IMR-90 (cell line): ENCODE measurements around the gene ZBTB39. TPM values are rescaled to one million over a fixed set of nuclear protein-coding genes. Genes with fewer than 3 reads are reported as not detected.

Experiments
- ATAC-seq: fragments of 200-7000 bp; cut with Tn5 transposase; 2 replicates; pipeline ENCODE4 v1.9.1; 2020; ENCODE audit warnings: low read depth, mild to moderate bottlenecking, moderate library complexity
- BruUV-seq: library from RNA; stranded (reverse); fragments of 400-500 nt; replicated peaks from 2 replicates; lab custom pipeline; 2021; lab: Mats Ljungman, UMichigan
- CTCF ChIA-PET: fragments of 300-600 bp; formaldehyde crosslinking; extraction: SDS; loops from one replicate; lab custom pipeline; 2021; ENCODE audit warnings: antibody characterized with exemption; lab: Yijun Ruan, JAX
- POLR2A ChIA-PET: fragments of 300-600 bp; sonication (Branson Sonifier 250); formaldehyde crosslinking; loops from one replicate; lab custom pipeline; 2022; ENCODE audit warnings: antibody characterized with exemption; ENCODE audit not compliant: unreplicated experiment; lab: Charles Lee
- DNase-seq: peaks from one replicate; pipeline ENCODE4 v3.0.0; 2013
- H2AFZ ChIP-seq: replicated peaks from 2 replicates; pipeline ENCODE3; 2013; ENCODE audit warnings: low read length, mild to moderate bottlenecking; ENCODE audit not compliant: poor library complexity
- H2AK5ac ChIP-seq: 2 replicates; pipeline ENCODE4 v1.6.1; 2013; ENCODE audit warnings: low read depth, low read length, inconsistent platforms
- H2AK9ac ChIP-seq: replicated peaks from 2 replicates; pipeline ENCODE3; 2013; ENCODE audit warnings: mild to moderate bottlenecking, low read depth, low read length, moderate library complexity; ENCODE audit not compliant: poor library complexity
- H2BK120ac ChIP-seq: 2 replicates; pipeline ENCODE4 v1.6.1; 2013; ENCODE audit warnings: low read depth, low read length, inconsistent platforms
- H2BK15ac ChIP-seq: 3 replicates; pipeline ENCODE4 v1.6.1; 2013; ENCODE audit warnings: low read depth, low read length, inconsistent platforms
- H2BK20ac ChIP-seq: 2 replicates; pipeline ENCODE4 v1.6.1; 2013; ENCODE audit warnings: low read depth, mild to moderate bottlenecking, inconsistent platforms, low read length, moderate library complexity
- H2BK5ac ChIP-seq: 2 replicates; pipeline ENCODE4 v1.6.1; 2013; ENCODE audit warnings: mild to moderate bottlenecking, low read depth, low read length, inconsistent platforms; ENCODE audit not compliant: poor library complexity, severe bottlenecking
- H3K14ac ChIP-seq: replicated peaks from 2 replicates; pipeline ENCODE4 v1.6.1; 2013; ENCODE audit warnings: low read depth, low read length, inconsistent platforms
- H3K18ac ChIP-seq: 2 replicates; pipeline ENCODE4 v1.6.1; 2013; ENCODE audit warnings: low read depth, low read length, control low read depth
- H3K23ac ChIP-seq: 2 replicates; pipeline ENCODE4 v1.6.1; 2013; ENCODE audit warnings: low read depth, low read length, inconsistent platforms
- H3K27ac ChIP-seq: 2 replicates; pipeline ENCODE4 v1.5.1; 2013; ENCODE audit warnings: mild to moderate bottlenecking, control low read depth, low read length; ENCODE audit not compliant: insufficient read depth
- H3K27me3 ChIP-seq: 2 replicates; pipeline ENCODE4 v1.6.1; 2013; ENCODE audit warnings: low read length; ENCODE audit not compliant: control insufficient read depth, insufficient read depth
- H3K36me3 ChIP-seq: 2 replicates; pipeline ENCODE4 v1.6.1; 2013; ENCODE audit warnings: low read length, mixed read lengths; ENCODE audit not compliant: control insufficient read depth, insufficient read depth
- H3K4ac ChIP-seq: 2 replicates; pipeline ENCODE4 v1.6.1; 2013; ENCODE audit warnings: low read depth, low read length, inconsistent platforms
- H3K4me1 ChIP-seq: 2 replicates; pipeline ENCODE4 v1.6.1; 2013; ENCODE audit warnings: low read length, mixed read lengths; ENCODE audit not compliant: control insufficient read depth, insufficient read depth
- H3K4me2 ChIP-seq: 2 replicates; pipeline ENCODE4 v1.6.1; 2013; ENCODE audit warnings: low read depth, mild to moderate bottlenecking, control low read depth, low read length, moderate library complexity
- H3K4me3 ChIP-seq: 2 replicates; pipeline ENCODE4 v1.5.1; 2013; ENCODE audit warnings: low read depth, mild to moderate bottlenecking, control low read depth, low read length, moderate library complexity; ENCODE audit not compliant: insufficient read depth
- H3K56ac ChIP-seq: 2 replicates; pipeline ENCODE4 v1.6.1; 2013; ENCODE audit warnings: low read length, inconsistent platforms; ENCODE audit not compliant: insufficient read depth; ENCODE audit errors: extremely low read depth
- H3K79me1 ChIP-seq, 2 experiments: 2 replicates each; pipeline ENCODE4 v1.6.1; 2013; ENCODE audit warnings: low read length in 2 of 2, inconsistent platforms in 1 of 2, low read depth in 1 of 2
- H3K9ac ChIP-seq: 2 replicates; pipeline ENCODE4 v1.6.1; 2013; ENCODE audit warnings: low read depth, low read length, control low read depth
- H3K9me1 ChIP-seq: 2 replicates; pipeline ENCODE4 v1.6.1; 2013; ENCODE audit warnings: low read length, inconsistent platforms; ENCODE audit not compliant: insufficient read depth
- H3K9me3 ChIP-seq: 2 replicates; pipeline ENCODE4 v1.6.1; 2013; ENCODE audit warnings: low read length; ENCODE audit not compliant: control insufficient read depth, insufficient read depth
- H4K20me1 ChIP-seq: 2 replicates; pipeline ENCODE4 v1.6.1; 2013; ENCODE audit warnings: low read length, inconsistent platforms; ENCODE audit not compliant: insufficient read depth
- H4K5ac ChIP-seq: 2 replicates; pipeline ENCODE4 v1.6.1; 2013; ENCODE audit warnings: mild to moderate bottlenecking, low read depth, low read length, control low read depth
- H4K8ac ChIP-seq, 2 experiments: 2 replicates each; pipeline ENCODE4 v1.6.1; 2013; ENCODE audit warnings: low read depth in 2 of 2, low read length in 2 of 2, control low read depth in 1 of 2, inconsistent platforms in 1 of 2
- H4K91ac ChIP-seq: 2 replicates; pipeline ENCODE4 v1.6.1; 2013; ENCODE audit warnings: low read depth, low read length, inconsistent platforms; ENCODE audit not compliant: insufficient read depth
- CEBPB ChIP-seq: IDR thresholded peaks from 2 replicates; pipeline ENCODE4 v1.6.1; 2012; ENCODE audit warnings: low read depth, low read length, improper control_type of control experiment
- CHD1 ChIP-seq: IDR thresholded peaks from 2 replicates; pipeline ENCODE4 v1.6.1; 2012; ENCODE audit warnings: low read depth, low read length, improper control_type of control experiment
- MXI1 ChIP-seq: IDR thresholded peaks from 2 replicates; pipeline ENCODE4 v1.6.1; 2012; ENCODE audit warnings: low read depth, mild to moderate bottlenecking, low read length, moderate library complexity, borderline replicate concordance
- RFX5 ChIP-seq: IDR thresholded peaks from 2 replicates; pipeline ENCODE4 v1.8.0; 2012; ENCODE audit warnings: low read depth, mild to moderate bottlenecking, low read length, moderate library complexity
- SMC3 ChIP-seq: fragments of 150-350 bp; IDR thresholded peaks from 2 replicates; pipeline ENCODE4 v1.6.1; 2016; ENCODE audit warnings: low read depth, mild to moderate bottlenecking, antibody characterized with exemption, low read length, moderate library complexity
- USF2 ChIP-seq: fragments of 150-350 bp; IDR thresholded peaks from 2 replicates; pipeline ENCODE4 v1.6.1; 2017; ENCODE audit warnings: mild to moderate bottlenecking, antibody characterized with exemption, low read length, low read depth
- WGBS, 2 experiments: methylation state at CpG; one replicate each; pipeline versions ENCODE4 v1.1.5 to v1.1.7; 2013; ENCODE audit warnings: missing lambda C conversion rate in 2 of 2; ENCODE audit not compliant: insufficient read length in 1 of 2; ENCODE audit errors: extremely low coverage in 2 of 2; 5-methylcytosine and 5-hydroxymethylcytosine counted together
- dilution Hi-C: fragments of 300-500 bp; cut with HindIII; formaldehyde crosslinking; loops from one replicate; pipeline ENCODE4 v1.14.3; 2018; ENCODE audit warnings: low sequenced_read_pairs; ENCODE audit not compliant: unreplicated experiment
- in situ Hi-C: fragments of 300-500 bp; cut with MboI; formaldehyde crosslinking; loops from 3 replicates; pipeline ENCODE4 v1.14.3; 2019; ENCODE audit warnings: low sequenced_read_pairs, inconsistent platforms, mixed read lengths
- intact Hi-C: fragments of 100-400 bp; cut with micrococcal nuclease; formaldehyde crosslinking; loops from 2 replicates; pipeline ENCODE4 v1.10.0; 2022
- polyA plus RNA-seq, 3 experiments: library from polyadenylated mRNA; depleted of rRNA; stranded (reverse); fragments of >200 nt; gene quantifications; 2 replicates each; pipeline ENCODE4 v1.2.3, GENCODE V29; 2012; ENCODE audit warnings: low replicate concordance in 1 of 3
- total RNA-seq: library from RNA; depleted of rRNA; stranded (reverse); fragments of >200 nt; gene quantifications from 2 replicates; pipeline ENCODE4 v1.2.3, GENCODE V29; 2012

The ZBTB39 gene
- total and polyA plus RNA-seq, 2 of the 4 experiments (the other 2 are of a cell fraction): 4.0 to 5.2 TPM

- Histone ChIP-seq H3K56ac (no peak overlapping the region), H4K20me1 (no peaks in the 10 kb centered on the region), H3K14ac (no peak overlapping the region), H3K4me1 (no peaks in the 10 kb centered on the region), H3K18ac (no peak overlapping the region), H3K36me3 (no peaks in the 10 kb centered on the region), H3K9ac (no peak overlapping the region), H3K4me2 (no peak overlapping the region), H4K5ac (no peak overlapping the region), H3K27ac (no peak overlapping the region), H2BK20ac (no peak overlapping the region), H2BK120ac (no peak overlapping the region), H3K9me1 (no peaks in the 10 kb centered on the region), H2AFZ (no peak overlapping the region), H3K4ac (no peak overlapping the region), H3K9me3 (no peaks in the 10 kb centered on the region), H3K79me1 (no peaks in the 10 kb centered on the region), H2BK15ac (no peak overlapping the region), H2BK5ac (no peak overlapping the region), H2AK5ac (no peak overlapping the region), H4K91ac (no peak overlapping the region), H4K8ac (no peak overlapping the region), H3K23ac (no peak overlapping the region), H3K4me3 (no peak overlapping the region), H3K27me3 (peaks cover 66% of the 10 kb centered on the region), H2AK9ac (no peak overlapping the region)
- in situ Hi-C loops (no loop called here), dilution Hi-C loops (no loop called here), intact Hi-C loops (no loop called here)
- 75% methylated on average over 3 of the region's 7 CpGs; no CpG with 5 or more reads in 1 of the 2 experiments for WGBS, 2 experiments
- DNase-seq (no peak), ATAC-seq (no peak)
- ChIA-PET CTCF (no interaction called here), POLR2A (no interaction called here)
- BruUV-seq: no TSS peak
- TF ChIP-seq SMC3: no peak
- no peak for TF ChIP-seq CEBPB
- TF ChIP-seq RFX5: no peak
- TF ChIP-seq CHD1: no peak
- no peak for TF ChIP-seq USF2
- no peak for TF ChIP-seq MXI1
Observed at GRCh38 chr12:57029457-57029856, 23.1 kb upstream of the ZBTB39 start.
